GM12864 (cell line): Measurements from ENCODE around the gene CADM4.

Source experiments
- DNase-seq: peaks from one replicate; pipeline ENCODE4 v3.0.0-alpha.2; 2011; ENCODE audit warnings: low read depth
- H3K4me3 ChIP-seq: 2 replicates; pipeline ENCODE4 v1.5.1; 2011; ENCODE audit warnings: mild to moderate bottlenecking, low read depth, low read length, control low read depth
- TF ChIP-seq, protein P1 (sequence below): IDR thresholded peaks from 2 replicates; pipeline ENCODE4 v1.5.1; 2011; ENCODE audit warnings: low read depth, mild to moderate bottlenecking, moderate library complexity, low read length, control low read depth, inconsistent platforms; ENCODE audit errors: missing control alignments

Gene CADM4

DNA sequence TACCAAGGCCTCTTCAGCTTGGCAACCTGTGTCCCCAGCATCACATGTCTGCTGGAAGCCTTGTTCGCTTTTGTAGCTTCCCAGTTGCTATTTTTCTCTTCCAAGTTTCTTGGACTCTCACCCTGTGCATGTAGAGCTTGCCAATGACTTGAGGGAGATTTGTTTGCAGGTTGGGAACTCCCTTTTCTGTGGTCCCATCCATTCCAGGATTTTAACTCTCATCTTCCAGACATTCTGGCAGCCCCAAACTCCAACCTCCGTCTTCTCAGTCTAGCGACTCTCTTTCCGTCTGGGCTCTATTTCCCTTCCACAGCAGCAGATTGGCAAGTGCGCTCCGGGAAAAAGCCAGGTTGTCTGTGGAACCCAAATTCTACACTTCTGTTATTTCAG lies 21.3 kb upstream of the CADM4 start:
- no peak overlapping the region for H3K4me3 ChIP-seq
- DNase-seq, result no peak
- TF ChIP-seq, protein P1, sequence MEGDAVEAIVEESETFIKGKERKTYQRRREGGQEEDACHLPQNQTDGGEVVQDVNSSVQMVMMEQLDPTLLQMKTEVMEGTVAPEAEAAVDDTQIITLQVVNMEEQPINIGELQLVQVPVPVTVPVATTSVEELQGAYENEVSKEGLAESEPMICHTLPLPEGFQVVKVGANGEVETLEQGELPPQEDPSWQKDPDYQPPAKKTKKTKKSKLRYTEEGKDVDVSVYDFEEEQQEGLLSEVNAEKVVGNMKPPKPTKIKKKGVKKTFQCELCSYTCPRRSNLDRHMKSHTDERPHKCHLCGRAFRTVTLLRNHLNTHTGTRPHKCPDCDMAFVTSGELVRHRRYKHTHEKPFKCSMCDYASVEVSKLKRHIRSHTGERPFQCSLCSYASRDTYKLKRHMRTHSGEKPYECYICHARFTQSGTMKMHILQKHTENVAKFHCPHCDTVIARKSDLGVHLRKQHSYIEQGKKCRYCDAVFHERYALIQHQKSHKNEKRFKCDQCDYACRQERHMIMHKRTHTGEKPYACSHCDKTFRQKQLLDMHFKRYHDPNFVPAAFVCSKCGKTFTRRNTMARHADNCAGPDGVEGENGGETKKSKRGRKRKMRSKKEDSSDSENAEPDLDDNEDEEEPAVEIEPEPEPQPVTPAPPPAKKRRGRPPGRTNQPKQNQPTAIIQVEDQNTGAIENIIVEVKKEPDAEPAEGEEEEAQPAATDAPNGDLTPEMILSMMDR, result no peak

DNA sequence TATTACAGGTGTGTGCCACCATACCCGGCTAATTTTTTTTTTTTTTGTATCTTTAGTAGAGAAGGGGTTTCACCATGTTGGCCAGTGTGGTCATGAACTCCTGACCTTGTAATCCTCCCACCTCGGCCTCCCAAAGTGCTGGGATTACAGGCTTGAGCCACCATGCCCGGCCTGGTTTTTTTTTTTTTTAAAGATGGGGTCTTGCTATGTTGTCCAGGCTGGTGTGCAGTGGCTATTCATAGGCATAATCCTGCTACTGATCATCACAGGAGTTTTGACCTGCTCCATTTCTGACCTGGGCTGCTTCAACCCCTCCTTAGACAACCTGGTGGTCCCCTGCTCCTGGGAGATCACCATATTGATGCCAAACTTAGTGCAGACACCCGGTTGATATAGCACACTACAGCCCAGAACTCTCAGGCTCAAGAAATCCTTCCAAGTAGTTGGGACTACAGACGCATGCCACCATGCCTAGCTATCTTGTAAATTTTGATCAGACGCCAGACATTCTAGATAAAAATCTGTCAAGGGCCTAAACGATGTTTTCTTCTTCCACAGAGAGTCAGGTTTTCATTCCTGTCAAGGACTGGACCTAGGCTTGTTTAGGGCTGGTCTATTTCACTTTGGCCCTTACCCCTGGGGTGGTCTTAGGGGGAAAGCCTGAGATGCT lies 20.8 kb upstream of the CADM4 start:
- no peak for DNase-seq
- no peak overlapping the region for H3K4me3 ChIP-seq
- TF ChIP-seq, protein P1, result no peak

DNA sequence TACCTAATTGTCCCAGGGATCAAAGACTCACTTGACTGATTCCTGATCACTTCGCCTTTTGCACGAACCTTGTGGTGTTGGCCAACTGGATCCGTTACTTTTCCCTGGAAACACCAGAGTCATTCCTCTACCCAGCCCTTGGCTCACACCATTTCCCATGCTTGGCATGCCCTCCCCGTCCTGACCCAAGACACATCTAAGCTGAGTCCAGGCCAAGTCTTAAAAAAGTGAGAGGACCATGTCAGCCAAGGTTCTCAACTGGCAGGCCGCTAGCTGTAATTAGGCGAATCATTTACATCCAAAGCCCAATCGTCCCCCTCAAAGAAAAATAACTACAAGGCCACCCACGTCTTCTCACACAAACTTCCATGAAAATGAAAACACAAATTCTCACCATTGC lies 18.8 kb upstream of the CADM4 start:
- TF ChIP-seq, protein P1, result no peak

DNA sequence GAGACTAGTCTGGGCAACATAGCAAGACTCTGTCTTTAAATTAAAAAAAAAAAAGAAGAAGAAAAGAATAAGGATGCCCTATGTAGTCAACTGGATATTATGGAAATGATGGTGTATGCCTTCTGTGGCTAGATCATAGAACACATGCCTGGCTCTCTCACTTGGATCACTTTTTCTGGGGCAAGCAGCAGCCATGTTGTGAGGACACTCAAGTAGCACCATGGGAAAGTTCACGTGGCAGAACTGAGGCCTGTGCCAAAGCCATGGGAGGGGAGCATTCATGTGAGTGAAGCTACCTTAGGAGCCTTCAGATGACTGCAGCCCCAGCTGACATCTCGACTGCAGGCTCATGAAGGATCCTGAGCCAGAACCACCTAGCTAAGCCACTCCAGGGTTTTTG lies 18.4 kb upstream of the CADM4 start:
- TF ChIP-seq, protein P1, result no peak
- DNase-seq, result no peak
- no peak overlapping the region for H3K4me3 ChIP-seq

More for the DNA sequence above, 18.8 kb upstream of the CADM4 start:
- no peak for DNase-seq
- no peak overlapping the region for H3K4me3 ChIP-seq

DNA sequence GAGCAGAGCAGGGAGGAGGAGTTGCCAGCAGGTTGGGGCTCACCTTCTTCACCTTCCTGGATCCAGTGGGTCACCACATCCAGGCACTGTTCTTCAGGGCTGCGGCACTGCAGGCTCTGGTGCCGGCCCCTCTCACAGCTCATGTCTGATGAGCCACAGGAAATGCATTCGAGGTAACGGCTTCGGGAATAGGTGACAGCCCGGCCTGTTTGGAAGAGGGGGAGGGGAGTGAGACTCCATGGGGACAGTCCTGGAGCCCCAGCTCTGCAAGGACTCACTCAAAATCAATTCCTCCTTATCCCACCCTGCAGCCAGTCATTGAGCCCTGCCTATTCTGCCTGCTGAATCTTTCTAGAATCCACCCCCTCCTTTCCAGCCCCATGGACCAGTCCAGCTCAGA lies 16.8 kb upstream of the CADM4 start:
- DNase-seq, result no peak
- H3K4me3 ChIP-seq, result no peak overlapping the region
- TF ChIP-seq, protein P1, result no peak

DNA sequence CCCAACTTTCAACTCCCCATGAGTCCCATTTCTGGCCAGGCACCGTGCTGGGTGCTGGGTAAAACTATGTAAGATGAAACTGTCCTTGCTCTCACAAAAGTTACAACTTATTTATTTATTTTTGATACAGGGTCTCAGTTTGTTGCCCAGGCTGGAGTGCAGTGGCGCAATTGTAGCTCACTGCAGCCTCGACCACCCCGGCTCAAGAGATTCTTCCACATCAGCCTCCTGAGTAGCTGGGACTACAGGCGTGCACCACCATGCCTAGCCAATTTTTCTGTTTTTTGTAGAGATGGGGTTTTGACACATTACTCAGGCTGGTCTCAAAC lies 12.9 kb upstream of the CADM4 start:
- DNase-seq, result no peak
- TF ChIP-seq, protein P1, result no peak
- no peak overlapping the region; the same call in 1 of the 2 replicates for H3K4me3 ChIP-seq
